GM23338 (cell line): Measurements from ENCODE around the gene GALNT6. TPM values are rescaled to one million over a fixed set of nuclear protein-coding genes. Genes with fewer than 3 reads are reported as not detected.

ENCODE experiments used
- ATAC-seq: fragments of 200-7000 bp; cut with Tn5 transposase; 3 replicates; pipeline ENCODE4 v1.9.1; 2020
- DNase-seq: peaks from one replicate; pipeline ENCODE4 v3.0.0-alpha.2; 2015; ENCODE audit warnings: low spot score
- H2AFZ ChIP-seq: fragments of 200-600 bp; sonication (generic); 2 replicates; pipeline ENCODE4 v1.8.0; 2016; ENCODE audit warnings: antibody characterized with exemption, mild to moderate bottlenecking, moderate library complexity
- H3F3A ChIP-seq: fragments of 200-600 bp; sonication (generic); replicated peaks from 2 replicates; pipeline ENCODE4 v1.8.0; 2017; ENCODE audit warnings: antibody characterized with exemption, mixed run types, low read depth
- H3K27ac ChIP-seq: fragments of 200-600 bp; sonication (generic); 2 replicates; pipeline ENCODE4 v1.6.1; 2016; ENCODE audit warnings: low read depth
- H3K27me3 ChIP-seq: fragments of 200-600 bp; sonication (generic); 2 replicates; pipeline ENCODE4 v1.8.0; 2016; ENCODE audit warnings: mild to moderate bottlenecking, mixed run types, moderate library complexity; ENCODE audit not compliant: insufficient read depth
- H3K36me3 ChIP-seq: fragments of 200-600 bp; sonication (generic); 2 replicates; pipeline ENCODE4 v1.8.0; 2016; ENCODE audit warnings: mild to moderate bottlenecking; ENCODE audit not compliant: insufficient read depth
- H3K4me1 ChIP-seq: fragments of 200-600 bp; sonication (generic); 2 replicates; pipeline ENCODE4 v1.8.0; 2016; ENCODE audit warnings: mild to moderate bottlenecking, moderate library complexity; ENCODE audit not compliant: insufficient read depth
- H3K4me2 ChIP-seq: fragments of 200-600 bp; sonication (generic); 2 replicates; pipeline ENCODE4 v1.7.1; 2017; ENCODE audit warnings: mixed run types
- H3K4me3 ChIP-seq: fragments of 200-600 bp; sonication (generic); 2 replicates; pipeline ENCODE4 v1.6.1; 2016; ENCODE audit warnings: mixed run types
- H3K79me2 ChIP-seq: fragments of 200-600 bp; sonication (generic); replicated peaks from 2 replicates; pipeline ENCODE4 v1.8.0; 2017; ENCODE audit warnings: mild to moderate bottlenecking; ENCODE audit not compliant: insufficient read depth
- H3K9me2 ChIP-seq: fragments of 200-600 bp; sonication (generic); 2 replicates; pipeline ENCODE4 v1.8.0; 2017; ENCODE audit not compliant: insufficient read depth
- H4K20me1 ChIP-seq: fragments of 200-600 bp; sonication (generic); replicated peaks from 2 replicates; pipeline ENCODE4 v1.8.0; 2017; ENCODE audit warnings: mild to moderate bottlenecking; ENCODE audit not compliant: insufficient read depth
- H3K27ac Mint-ChIP-seq: 2 replicates; pipeline ENCODE4 v1.8.0; 2020; ENCODE audit warnings: inconsistent platforms, mild to moderate bottlenecking, moderate library complexity, mixed read lengths
- H3K27me3 Mint-ChIP-seq: 3 replicates; pipeline ENCODE4 v1.8.0; 2022; ENCODE audit warnings: low read depth, mild to moderate bottlenecking, moderate library complexity, mixed read lengths, inconsistent platforms; ENCODE audit not compliant: insufficient read depth, poor library complexity
- H3K36me3 Mint-ChIP-seq: 3 replicates; pipeline ENCODE4 v1.8.0; 2021; ENCODE audit warnings: low read depth, mild to moderate bottlenecking, inconsistent platforms, moderate library complexity, mixed read lengths
- H3K4me1 Mint-ChIP-seq: 3 replicates; pipeline ENCODE4 v1.8.0; 2020; ENCODE audit warnings: mild to moderate bottlenecking, inconsistent platforms, mixed read lengths
- H3K4me3 Mint-ChIP-seq: 3 replicates; pipeline ENCODE4 v1.8.0; 2021; ENCODE audit warnings: moderate library complexity, mild to moderate bottlenecking, inconsistent platforms, mixed read lengths
- H3K9me3 Mint-ChIP-seq: 3 replicates; pipeline ENCODE4 v1.8.0; 2020; ENCODE audit warnings: moderate library complexity, mild to moderate bottlenecking, inconsistent platforms, mixed read lengths
- CREB1 ChIP-seq: fragments of 250-450 bp; sonication (Bioruptor Pico); IDR thresholded peaks from 2 replicates; pipeline ENCODE4 v1.5.0; 2020; ENCODE audit warnings: low read depth, mild to moderate bottlenecking, moderate library complexity
- JUNB ChIP-seq: IDR thresholded peaks from one replicate; pipeline ENCODE4 v1.6.1; 2016; ENCODE audit warnings: antibody characterized with exemption; ENCODE audit not compliant: unreplicated experiment
- REST ChIP-seq: IDR thresholded peaks from one replicate; pipeline ENCODE4 v1.6.1; 2018; ENCODE audit warnings: antibody characterized with exemption; ENCODE audit not compliant: unreplicated experiment
- ZNF114 ChIP-seq: fragments of 250-450 bp; sonication (Bioruptor Pico); IDR thresholded peaks from 2 replicates; pipeline ENCODE4 v1.5.0; 2020; ENCODE audit warnings: mild to moderate bottlenecking, moderate library complexity
- ZNF331 ChIP-seq: fragments of 250-450 bp; sonication (Bioruptor Pico); IDR thresholded peaks from 2 replicates; pipeline ENCODE4 v1.5.0; 2020; ENCODE audit warnings: low read depth, mild to moderate bottlenecking, moderate library complexity
- ZNF462 ChIP-seq: fragments of 250-450 bp; sonication (Bioruptor Pico); IDR thresholded peaks from 2 replicates; pipeline ENCODE4 v1.5.0; 2020; ENCODE audit warnings: mild to moderate bottlenecking, moderate library complexity
- polyA plus RNA-seq: library from polyadenylated mRNA; unstranded; fragments of >200 nt; fragmentation: Nextera tagmentation; extraction: Ambion mirVana; gene quantifications from 2 replicates; pipeline ENCODE4 v1.2.1, GENCODE V29; 2016
- total RNA-seq: library from RNA; depleted of rRNA; stranded (reverse); fragments of >200 nt; shearing (Covaris generic); gene quantifications from 2 replicates; pipeline ENCODE4 v1.2.3, GENCODE V29; 2014
- TF ChIP-seq, protein P1 (sequence below): IDR thresholded peaks from 2 replicates; pipeline ENCODE4 v1.6.1; 2016; ENCODE audit warnings: antibody characterized with exemption

The GALNT6 gene
- total and polyA plus RNA-seq, 2 experiments from 2014 or later, result 8.1 to 18.6 TPM

DNA sequence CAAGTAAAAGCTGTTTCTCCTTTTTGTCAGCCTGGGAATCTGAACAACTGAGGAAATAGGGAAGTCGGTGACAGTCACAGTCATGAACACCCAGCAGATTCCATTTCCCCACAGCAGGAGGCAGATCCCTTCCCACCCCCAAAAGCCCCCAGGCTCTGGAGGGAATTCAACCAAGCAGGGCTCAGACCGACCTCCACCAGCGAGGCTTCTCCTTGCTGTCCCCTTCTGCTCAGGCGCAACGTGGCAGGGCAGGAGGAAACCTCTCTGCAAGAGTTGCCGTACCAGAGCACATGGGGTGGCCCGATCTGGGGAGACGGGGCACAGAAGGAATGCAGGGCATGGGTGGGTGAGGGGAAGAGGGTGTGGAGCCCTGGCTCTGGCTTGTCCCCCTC, 319 bp downstream of the GALNT6 start (continued):
- TF ChIP-seq ZNF462, result no peak

- Histone ChIP-seq H3F3A (peaks cover 21% of the 10 kb centered on the region), H3K79me2 (peaks cover 12% of the 10 kb centered on the region), H3K9me2 (no peaks in the 10 kb centered on the region; the same call in 1 of the 2 replicates), H3K4me2 (peak overlapping the region; percentile 99), H3K4me1 (peaks cover 35% of the 10 kb centered on the region), H3K4me3 (peak overlapping the region; percentile 97), H3K27ac (peak overlapping the region; percentile 95), H3K36me3 (no peaks in the 10 kb centered on the region), H4K20me1 (no peaks in the 10 kb centered on the region; the same call in 1 of the 2 replicates), H2AFZ (peak overlapping the region; percentile 84), H3K27me3 (no peaks in the 10 kb centered on the region)
- DNase-seq (no peak), ATAC-seq (no peak)
- H3K4me1 Mint-ChIP-seq, result peaks cover 43% of the 10 kb centered on the region
- TF ChIP-seq JUNB (no peak), ZNF114 (CRISPR knock-in tag) (no peak), CREB1 (CRISPR knock-in tag) (no peak), ZNF331 (CRISPR knock-in tag) (no peak), REST (no peak)
- TF ChIP-seq, protein P1, sequence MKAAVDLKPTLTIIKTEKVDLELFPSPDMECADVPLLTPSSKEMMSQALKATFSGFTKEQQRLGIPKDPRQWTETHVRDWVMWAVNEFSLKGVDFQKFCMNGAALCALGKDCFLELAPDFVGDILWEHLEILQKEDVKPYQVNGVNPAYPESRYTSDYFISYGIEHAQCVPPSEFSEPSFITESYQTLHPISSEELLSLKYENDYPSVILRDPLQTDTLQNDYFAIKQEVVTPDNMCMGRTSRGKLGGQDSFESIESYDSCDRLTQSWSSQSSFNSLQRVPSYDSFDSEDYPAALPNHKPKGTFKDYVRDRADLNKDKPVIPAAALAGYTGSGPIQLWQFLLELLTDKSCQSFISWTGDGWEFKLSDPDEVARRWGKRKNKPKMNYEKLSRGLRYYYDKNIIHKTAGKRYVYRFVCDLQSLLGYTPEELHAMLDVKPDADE, result no peak
- peak overlapping the region; percentile 92 for H3K4me3 Mint-ChIP-seq
- H3K9me3 Mint-ChIP-seq, result no peaks in the 10 kb centered on the region
- peaks cover 6% of the 10 kb centered on the region; the same call in 2 of the 3 replicates for H3K36me3 Mint-ChIP-seq
- peak overlapping the region; percentile 45 for H3K27ac Mint-ChIP-seq
- peaks cover 39% of the 10 kb centered on the region for H3K27me3 Mint-ChIP-seq
These were observed 749 bp downstream of the GALNT6 start for GRCh38 chr12:51390457-51390856.
